HCT116 (cell line): ENCODE measurements around the gene GPX4. TPM values are rescaled to one million over a fixed set of nuclear protein-coding genes. Genes with fewer than 3 reads are reported as not detected.

Experiments
- ATAC-seq: fragments of 200-7000 bp; cut with Tn5 transposase; 2 replicates; pipeline ENCODE4 v1.9.1; 2020; ENCODE audit warnings: mild to moderate bottlenecking, moderate library complexity
- BruUV-seq: library from RNA; stranded (reverse); fragments of 400-500 nt; replicated peaks from 2 replicates; lab custom pipeline; 2021; lab: Mats Ljungman, UMichigan
- CTCF ChIA-PET: fragments of 300-600 bp; sonication (Branson Sonifier 250); formaldehyde crosslinking; loops from one replicate; lab custom pipeline; 2021; ENCODE audit warnings: antibody characterized with exemption; lab: Charles Lee
- POLR2A ChIA-PET: fragments of 300-600, 350-600 bp; sonication (Branson Sonifier 250); formaldehyde crosslinking; loops from one replicate; lab custom pipeline; 2021; ENCODE audit warnings: antibody characterized with exemption; lab: Charles Lee
- RAD21 ChIA-PET, 2 experiments: fragments of 300-600 bp; sonication (Branson Sonifier 250); formaldehyde crosslinking; loops; one replicate each; lab custom pipeline; 2023; ENCODE audit warnings: low total read pairs in 2 of 2; ENCODE audit not compliant: uncharacterized antibody in 2 of 2, unreplicated experiment in 2 of 2, low non-redundant PET in 1 of 2; lab: Charles Lee
- DNase-seq: peaks from one replicate; pipeline ENCODE4 v3.0.0-alpha.2; 2010; ENCODE audit warnings: low read depth, low spot score
- H2AFZ ChIP-seq: fragments of 200-600 bp; shearing (Covaris generic), sonication (generic); 2 replicates; pipeline ENCODE4 v1.6.1; 2017; ENCODE audit warnings: low read depth, mixed run types, mixed read lengths, antibody characterized with exemption, low read length; ENCODE audit not compliant: poor library complexity, severe bottlenecking
- H3K27ac ChIP-seq: 2 replicates; pipeline ENCODE4 v1.5.1; 2012; ENCODE audit warnings: low read depth, low read length
- H3K27me3 ChIP-seq: fragments of 200-600 bp; sonication (generic); 2 replicates; pipeline ENCODE4 v1.6.1; 2016; ENCODE audit warnings: mixed run types, low read length, mixed read lengths; ENCODE audit not compliant: insufficient read depth
- H3K36me3 ChIP-seq, 2 experiments: fragments of 200-500 bp in 1 of 2; fragments of 200-600 bp in 1 of 2; sonication (Bioruptor generic) in 1 of 2; sonication (generic) in 1 of 2; 2 replicates each; pipeline versions ENCODE4 v1.5.1 to v1.6.1; 2014 to 2016; ENCODE audit warnings: low read length in 2 of 2, inconsistent platforms in 1 of 2, mixed read lengths in 1 of 2, mixed run types in 1 of 2; ENCODE audit not compliant: insufficient read depth in 2 of 2, control insufficient read depth in 1 of 2
- H3K4me1 ChIP-seq, 2 experiments: fragments of 200-600 bp in 1 of 2; sonication (generic) in 1 of 2; 2 replicates each; pipeline versions ENCODE4 v1.5.1 to v1.6.1; 2012 to 2017; ENCODE audit warnings: low read length in 2 of 2, inconsistent platforms in 1 of 2, mild to moderate bottlenecking in 1 of 2, mixed read lengths in 1 of 2, mixed run types in 1 of 2, moderate library complexity in 1 of 2; ENCODE audit not compliant: insufficient read depth in 2 of 2, control insufficient read depth in 1 of 2
- H3K4me2 ChIP-seq: fragments of 200-600 bp; sonication (generic); 2 replicates; pipeline ENCODE4 v1.6.1; 2017; ENCODE audit warnings: mixed run types, low read length, mixed read lengths
- H3K4me3 ChIP-seq, 2 experiments: fragments of 200-600 bp in 1 of 2; sonication (generic) in 1 of 2; replicated peaks in 1 of 2; 2 replicates each; pipeline ENCODE4 v1.5.1; 2011 to 2016; ENCODE audit warnings: low read length in 2 of 2, control low read depth in 1 of 2, low read depth in 1 of 2, mild to moderate bottlenecking in 1 of 2, mixed read lengths in 1 of 2, mixed run types in 1 of 2
- H3K79me2 ChIP-seq: fragments of 200-600 bp; sonication (generic); 2 replicates; pipeline ENCODE4 v1.6.1; 2017; ENCODE audit warnings: mild to moderate bottlenecking, mixed run types, low read length, moderate library complexity, mixed read lengths; ENCODE audit not compliant: insufficient read depth
- H3K9ac ChIP-seq: fragments of 200-600 bp; sonication (generic); 2 replicates; pipeline ENCODE4 v1.6.1; 2016; ENCODE audit warnings: low read length, mixed read lengths
- H3K9me2 ChIP-seq: fragments of 200-600 bp; sonication (generic), shearing (Covaris generic); 2 replicates; pipeline ENCODE4 v1.6.1; 2017; ENCODE audit warnings: mixed run types, mild to moderate bottlenecking, moderate library complexity; ENCODE audit not compliant: insufficient read depth
- H3K9me3 ChIP-seq, 2 experiments: fragments of 200-500 bp in 1 of 2; fragments of 200-600 bp in 1 of 2; sonication (Bioruptor generic) in 1 of 2; sonication (generic) in 1 of 2; 2 replicates each; pipeline ENCODE4 v1.6.1; 2014 to 2017; ENCODE audit warnings: low read length in 2 of 2, mixed read lengths in 2 of 2, inconsistent platforms in 1 of 2, low read depth in 1 of 2, mild to moderate bottlenecking in 1 of 2, mixed run types in 1 of 2, moderate library complexity in 1 of 2; ENCODE audit not compliant: control insufficient read depth in 1 of 2, insufficient read depth in 1 of 2
- H4K20me1 ChIP-seq: fragments of 200-600 bp; sonication (generic), shearing (Covaris generic); 2 replicates; pipeline ENCODE4 v1.6.1; 2017; ENCODE audit warnings: mixed run types, mild to moderate bottlenecking, moderate library complexity; ENCODE audit not compliant: insufficient read depth
- CBX3 ChIP-seq: IDR thresholded peaks from 2 replicates; pipeline ENCODE4 v1.6.1; 2012; ENCODE audit warnings: low read depth
- EGR1 ChIP-seq: IDR thresholded peaks from 2 replicates; pipeline ENCODE4 v1.6.1; 2012; ENCODE audit warnings: low read depth
- EZH2 ChIP-seq: fragments of 200-600 bp; sonication (generic); IDR thresholded peaks from 2 replicates; pipeline ENCODE4 v1.6.1; 2017; ENCODE audit warnings: antibody characterized with exemption, mixed run types
- POLR2AphosphoS5 ChIP-seq: IDR thresholded peaks from 2 replicates; pipeline ENCODE4 v1.6.1; 2011; ENCODE audit warnings: mild to moderate bottlenecking, low read depth, low read length, moderate library complexity
- SP1 ChIP-seq: IDR thresholded peaks from 2 replicates; pipeline ENCODE4 v1.6.1; 2012; ENCODE audit warnings: low read depth
- YY1 ChIP-seq: IDR thresholded peaks from 2 replicates; pipeline ENCODE4 v1.6.1; 2011; ENCODE audit warnings: low read length, low read depth, moderate library complexity, mild to moderate bottlenecking; ENCODE audit not compliant: insufficient replicate concordance; ENCODE audit errors: extremely low read depth
- ZFX ChIP-seq: fragments of 450-650 bp; IDR thresholded peaks from 2 replicates; pipeline ENCODE4 v1.6.1; 2017
- intact Hi-C: fragments of 100-400 bp; cut with micrococcal nuclease; formaldehyde crosslinking; loops from 2 replicates; pipeline ENCODE4 v1.10.0; 2022
- total RNA-seq: library from RNA; stranded (reverse); gene quantifications from one replicate; pipeline ENCODE4 v1.2.1, GENCODE V29; 2021; ENCODE audit not compliant: unreplicated experiment
- TF ChIP-seq, protein P1 (sequence below): IDR thresholded peaks from 2 replicates; pipeline ENCODE4 v1.6.1; 2012; ENCODE audit warnings: low read depth
- TF ChIP-seq, protein P2 (sequence below): IDR thresholded peaks from 2 replicates; pipeline ENCODE4 v1.6.1; 2011; ENCODE audit warnings: mild to moderate bottlenecking, low read length, moderate library complexity; ENCODE audit not compliant: insufficient replicate concordance; ENCODE audit errors: extremely low read depth
- TF ChIP-seq, protein P3 (sequence below): IDR thresholded peaks from 2 replicates; pipeline ENCODE4 v1.6.1; 2012

Gene GPX4
- total RNA-seq, 1 experiment from 2014 or later: 481 TPM

DNA sequence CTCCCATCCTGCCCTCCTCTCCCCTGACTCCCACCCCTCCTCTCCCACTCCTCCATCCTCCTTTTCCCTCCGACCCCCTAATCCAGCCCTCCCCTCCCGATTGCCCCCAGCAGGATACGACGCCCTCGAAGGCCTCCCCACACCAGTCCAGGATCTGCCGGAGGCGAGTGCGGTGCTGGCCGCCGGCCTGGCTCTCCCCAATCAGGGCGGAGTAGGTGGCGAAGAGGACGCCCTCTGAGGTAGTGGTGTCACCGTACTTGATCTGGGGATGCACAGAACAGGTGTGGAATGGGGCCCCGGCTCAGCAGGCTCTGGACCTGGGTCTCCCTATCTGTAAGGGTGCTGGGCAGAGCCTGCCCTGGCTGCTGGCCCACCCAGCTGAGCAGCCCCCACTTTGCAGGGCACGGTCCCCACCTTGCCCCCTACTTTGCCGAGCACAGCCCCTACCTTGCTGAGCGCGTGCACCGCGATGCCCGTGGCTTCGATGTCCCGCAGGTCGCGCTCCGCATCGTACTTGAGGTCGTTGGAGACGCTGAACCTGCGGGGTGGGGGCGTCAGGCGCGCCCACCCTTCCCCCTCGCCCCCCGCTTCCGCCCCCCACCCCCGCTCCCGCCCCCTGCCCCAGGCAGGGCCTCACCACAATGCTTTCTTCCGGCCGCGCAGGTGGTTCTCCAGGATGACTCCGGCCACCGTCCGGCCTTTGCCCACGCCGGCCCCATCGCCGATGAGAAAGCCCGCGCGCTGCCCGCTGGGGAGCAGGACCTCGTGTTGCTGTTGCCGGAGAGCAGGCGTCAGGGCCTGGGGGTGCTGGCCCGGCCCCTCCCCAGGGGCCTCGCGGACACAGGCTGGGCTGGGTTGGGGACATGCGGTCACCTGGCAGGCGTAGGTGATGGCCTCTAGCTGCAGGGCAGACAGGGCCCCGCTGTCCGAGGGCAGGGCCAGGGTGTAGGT, 18.5 kb downstream of the GPX4 start (continued):
- no peak for TF ChIP-seq POLR2AphosphoS5
- no peak for TF ChIP-seq CBX3

DNA sequence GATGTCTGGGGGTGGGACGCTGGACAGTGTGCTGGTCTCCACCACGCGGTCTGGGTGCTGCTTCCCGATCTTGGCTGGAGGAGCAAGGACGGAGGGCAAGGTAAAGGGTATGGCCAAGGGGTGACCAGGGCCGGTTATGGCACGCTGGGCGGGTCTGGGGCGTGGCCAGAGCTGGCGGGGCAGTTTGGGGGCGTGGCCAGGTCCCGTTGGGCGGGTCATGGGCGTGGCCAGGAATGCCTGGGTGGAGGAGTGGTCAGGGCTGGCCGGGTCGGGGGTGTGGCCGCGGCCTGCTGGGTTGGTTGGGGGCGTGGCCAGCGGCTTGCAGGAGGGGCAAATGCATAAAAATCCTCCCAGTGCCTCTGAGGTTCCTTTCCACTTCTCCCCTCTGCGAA, 19.2 kb downstream of the GPX4 start:
- Histone ChIP-seq H3K36me3 (peaks cover 15 to 51% of the 10 kb centered on the region in 2 experiments; a peak in 3 of 4 replicates), H3K9ac (no peak overlapping the region), H3K9me2 (no peaks in the 10 kb centered on the region), H3K4me2 (no peak overlapping the region), H3K4me3 (no peak overlapping the region), H3K4me1 (peaks cover 0 to 10% of the 10 kb centered on the region in 2 experiments; a peak in 2 of 4 replicates), H4K20me1 (no peaks in the 10 kb centered on the region), H3K79me2 (peaks cover 10% of the 10 kb centered on the region; the same call in 1 of the 2 replicates), H3K9me3 (no peaks in the 10 kb centered on the region), H3K27ac (peak overlapping the region; percentile 35; the same call in 1 of the 2 replicates), H2AFZ (no peak overlapping the region), H3K27me3 (no peaks in the 10 kb centered on the region)
- no TSS peak for BruUV-seq
- intact Hi-C loops: no loop called here
- RAD21 ChIA-PET: interaction anchor here in 1 of 2 experiments (1.5 kb wide), 1 partner anchor 10 kb away, joined by 5 read pairs; no protein-coding TSS in a partner anchor
- POLR2A ChIA-PET: interaction anchor here (1.4 kb wide), 1 partner anchor 11 kb away, joined by 4 read pairs; no protein-coding TSS in a partner anchor
- peak; percentile 91 for ATAC-seq
- TF ChIP-seq EZH2 (no peak), ZFX (no peak), YY1 (no peak), SP1 (peak; percentile 98), EGR1 (no peak)
- TF ChIP-seq, protein P1, sequence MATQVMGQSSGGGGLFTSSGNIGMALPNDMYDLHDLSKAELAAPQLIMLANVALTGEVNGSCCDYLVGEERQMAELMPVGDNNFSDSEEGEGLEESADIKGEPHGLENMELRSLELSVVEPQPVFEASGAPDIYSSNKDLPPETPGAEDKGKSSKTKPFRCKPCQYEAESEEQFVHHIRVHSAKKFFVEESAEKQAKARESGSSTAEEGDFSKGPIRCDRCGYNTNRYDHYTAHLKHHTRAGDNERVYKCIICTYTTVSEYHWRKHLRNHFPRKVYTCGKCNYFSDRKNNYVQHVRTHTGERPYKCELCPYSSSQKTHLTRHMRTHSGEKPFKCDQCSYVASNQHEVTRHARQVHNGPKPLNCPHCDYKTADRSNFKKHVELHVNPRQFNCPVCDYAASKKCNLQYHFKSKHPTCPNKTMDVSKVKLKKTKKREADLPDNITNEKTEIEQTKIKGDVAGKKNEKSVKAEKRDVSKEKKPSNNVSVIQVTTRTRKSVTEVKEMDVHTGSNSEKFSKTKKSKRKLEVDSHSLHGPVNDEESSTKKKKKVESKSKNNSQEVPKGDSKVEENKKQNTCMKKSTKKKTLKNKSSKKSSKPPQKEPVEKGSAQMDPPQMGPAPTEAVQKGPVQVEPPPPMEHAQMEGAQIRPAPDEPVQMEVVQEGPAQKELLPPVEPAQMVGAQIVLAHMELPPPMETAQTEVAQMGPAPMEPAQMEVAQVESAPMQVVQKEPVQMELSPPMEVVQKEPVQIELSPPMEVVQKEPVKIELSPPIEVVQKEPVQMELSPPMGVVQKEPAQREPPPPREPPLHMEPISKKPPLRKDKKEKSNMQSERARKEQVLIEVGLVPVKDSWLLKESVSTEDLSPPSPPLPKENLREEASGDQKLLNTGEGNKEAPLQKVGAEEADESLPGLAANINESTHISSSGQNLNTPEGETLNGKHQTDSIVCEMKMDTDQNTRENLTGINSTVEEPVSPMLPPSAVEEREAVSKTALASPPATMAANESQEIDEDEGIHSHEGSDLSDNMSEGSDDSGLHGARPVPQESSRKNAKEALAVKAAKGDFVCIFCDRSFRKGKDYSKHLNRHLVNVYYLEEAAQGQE: no peak
- TF ChIP-seq, protein P2, sequence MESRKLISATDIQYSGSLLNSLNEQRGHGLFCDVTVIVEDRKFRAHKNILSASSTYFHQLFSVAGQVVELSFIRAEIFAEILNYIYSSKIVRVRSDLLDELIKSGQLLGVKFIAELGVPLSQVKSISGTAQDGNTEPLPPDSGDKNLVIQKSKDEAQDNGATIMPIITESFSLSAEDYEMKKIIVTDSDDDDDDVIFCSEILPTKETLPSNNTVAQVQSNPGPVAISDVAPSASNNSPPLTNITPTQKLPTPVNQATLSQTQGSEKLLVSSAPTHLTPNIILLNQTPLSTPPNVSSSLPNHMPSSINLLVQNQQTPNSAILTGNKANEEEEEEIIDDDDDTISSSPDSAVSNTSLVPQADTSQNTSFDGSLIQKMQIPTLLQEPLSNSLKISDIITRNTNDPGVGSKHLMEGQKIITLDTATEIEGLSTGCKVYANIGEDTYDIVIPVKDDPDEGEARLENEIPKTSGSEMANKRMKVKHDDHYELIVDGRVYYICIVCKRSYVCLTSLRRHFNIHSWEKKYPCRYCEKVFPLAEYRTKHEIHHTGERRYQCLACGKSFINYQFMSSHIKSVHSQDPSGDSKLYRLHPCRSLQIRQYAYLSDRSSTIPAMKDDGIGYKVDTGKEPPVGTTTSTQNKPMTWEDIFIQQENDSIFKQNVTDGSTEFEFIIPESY: no peak
- TF ChIP-seq, protein P3, sequence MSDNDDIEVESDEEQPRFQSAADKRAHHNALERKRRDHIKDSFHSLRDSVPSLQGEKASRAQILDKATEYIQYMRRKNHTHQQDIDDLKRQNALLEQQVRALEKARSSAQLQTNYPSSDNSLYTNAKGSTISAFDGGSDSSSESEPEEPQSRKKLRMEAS: no peak
- CTCF ChIA-PET: interaction anchor here (0.5 to 1.5 kb wide), 2 partner anchors 9 to 18 kb away, joined by 3 to 5 read pairs; no protein-coding TSS in a partner anchor
- DNase-seq: peak; percentile 55
